ENCODE measurements around the gene ATN1. TPM values are rescaled to one million over a fixed set of nuclear protein-coding genes. Genes with fewer than 3 reads are reported as not detected.
A peak's percentile ranks its signal among the peaks of the same experiment; 100 is the strongest.

The ATN1 gene
- total RNA-seq, 2 donors from 2014 or later = 93.0 to 129 TPM

GRCh38 chr12:6962285-6963015, 34.7 kb downstream of the ATN1 start:
- no peaks in the 10 kb centered on the region for H3K9me3 ChIP-seq
- peak overlapping the region; percentile 97 to 98 for H3K27ac ChIP-seq
- peak; percentile 51 for DNase-seq (ENCODE audit: low spot score)
- peaks cover 20% of the 10 kb centered on the region for H3K4me1 ChIP-seq (replicated peaks)
- H3K4me3 ChIP-seq = peak overlapping the region; percentile 53 to 85
- TF ChIP-seq POLR2A (IDR thresholded peaks at IDR 0.05) (peak; percentile 74), CTCF (IDR thresholded peaks at IDR 0.05) (no peak)
- WGBS = 31% methylated on average over 19 of the region's 25 CpGs
- intact Hi-C loops (cut with DNase I) = loop anchor here (10.0 kb wide), 1 partner anchor 88 kb away; the partner anchor contains the start of gene SPSB2
- H3K27me3 ChIP-seq (replicated peaks; ENCODE audit: insufficient read depth) = no peaks in the 10 kb centered on the region
- peaks cover 0 to 18% of the 10 kb centered on the region in 2 donors for H3K36me3 ChIP-seq

DNA sequence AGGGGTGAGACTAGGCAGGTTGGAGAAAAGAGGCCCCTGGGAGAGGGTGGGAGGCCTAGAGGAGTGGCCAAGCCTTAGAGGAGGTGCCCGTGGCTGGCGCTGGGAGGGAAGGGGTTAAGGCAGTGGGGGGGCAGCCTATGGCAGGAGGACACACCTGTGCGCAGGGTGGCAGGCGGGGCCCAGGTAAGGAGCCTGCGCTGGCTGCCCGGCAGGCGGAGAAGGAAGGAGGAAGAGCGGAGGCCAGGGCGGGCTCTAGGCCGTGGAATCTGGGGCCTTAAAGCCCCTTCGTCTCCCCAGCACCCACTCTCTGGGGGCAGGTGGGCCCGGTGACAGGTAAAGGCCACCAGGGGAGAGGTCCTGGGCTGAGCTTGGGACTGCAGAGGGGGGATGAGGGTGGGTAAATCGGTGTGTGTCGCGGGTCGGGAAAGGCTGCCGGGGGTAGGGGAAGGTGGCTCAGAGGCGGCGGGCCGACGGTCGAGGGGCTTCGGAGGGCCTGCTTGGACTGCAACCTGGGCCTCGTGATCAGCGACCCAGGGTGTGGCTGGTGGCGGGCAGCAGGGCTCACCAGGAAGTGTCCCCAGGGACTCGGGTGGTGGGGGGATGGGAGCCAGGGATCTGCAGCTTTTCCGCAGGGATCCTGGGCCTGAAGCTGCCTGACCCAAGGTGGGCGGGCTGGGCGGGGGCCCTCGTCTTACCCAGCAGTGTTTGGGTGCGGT, 35.4 kb downstream of the ATN1 start:
- DNase-seq (ENCODE audit: low spot score) = peak; percentile 92
- TF ChIP-seq POLR2A (IDR thresholded peaks at IDR 0.05) = peak; percentile 97
- peak; percentile 89 for TF ChIP-seq POLR2AphosphoS5 (IDR thresholded peaks at IDR 0.05)
- TF ChIP-seq CTCF (IDR thresholded peaks at IDR 0.05) = peak in 3 of 4 experiments; percentile 21 to 77 (median 56)
- 19% methylated on average over 26 of the region's 32 CpGs for WGBS
- Histone ChIP-seq H3K4me3 (peak overlapping the region; percentile 53 to 85), H3K27ac (peak overlapping the region; percentile 97 to 98), H3K27me3 (replicated peaks; ENCODE audit: insufficient read depth) (no peaks in the 10 kb centered on the region), H3K4me1 (replicated peaks) (peaks cover 23% of the 10 kb centered on the region), H3K36me3 (peaks cover 0 to 18% of the 10 kb centered on the region in 2 donors), H3K9me3 (no peaks in the 10 kb centered on the region)
- intact Hi-C loops (cut with DNase I) = loop anchor here (10.0 kb wide), 1 partner anchor 88 kb away; the partner anchor contains the start of gene SPSB2

GRCh38 chr12:6963791-6964413, 36.1 kb downstream of the ATN1 start:
- no peaks in the 10 kb centered on the region for H3K27me3 ChIP-seq (replicated peaks; ENCODE audit: insufficient read depth)

DNA sequence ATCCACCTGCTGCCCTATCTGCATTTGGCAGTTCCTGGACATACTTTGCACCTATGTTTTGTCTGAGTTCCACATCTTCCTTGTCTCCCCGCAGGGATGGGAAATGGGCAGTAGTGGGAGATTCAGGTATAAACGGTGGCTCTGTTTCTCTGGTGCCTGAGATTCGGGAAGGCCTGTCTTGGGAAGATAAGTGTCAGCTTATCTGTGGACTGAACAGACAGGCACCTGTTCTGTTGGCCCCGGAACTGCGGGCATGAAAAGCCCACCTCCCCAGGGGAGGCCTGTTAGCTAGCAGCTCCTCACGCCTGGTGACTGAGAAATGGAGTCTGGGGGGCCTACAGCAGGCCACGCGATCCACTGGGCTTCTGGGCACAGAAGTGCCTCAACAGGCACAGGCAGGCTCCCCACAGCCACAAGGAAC, 36.9 kb downstream of the ATN1 start:
- peak overlapping the region; percentile 53 to 85 for H3K4me3 ChIP-seq

More at GRCh38 chr12:6963791-6964413, 36.1 kb downstream of the ATN1 start:
- H3K4me3 ChIP-seq = peak overlapping the region; percentile 53 to 85
- intact Hi-C loops (cut with DNase I) = loop anchor here (10.0 kb wide), 1 partner anchor 89 kb away; the partner anchor contains the start of gene SPSB2
- no peak for DNase-seq (ENCODE audit: low spot score)
- 34% methylated on average over 17 of the region's 17 CpGs for WGBS
- TF ChIP-seq POLR2AphosphoS5 (IDR thresholded peaks at IDR 0.05) (no peak), POLR2A (IDR thresholded peaks at IDR 0.05) (no peak), CTCF (IDR thresholded peaks at IDR 0.05) (no peak)
- H3K9me3 ChIP-seq = no peaks in the 10 kb centered on the region
- H3K4me1 ChIP-seq (replicated peaks) = peaks cover 23% of the 10 kb centered on the region
- peaks cover 0 to 18% of the 10 kb centered on the region in 2 donors for H3K36me3 ChIP-seq
- H3K27ac ChIP-seq = peak overlapping the region; percentile 97 to 98

More for the DNA sequence above, 36.9 kb downstream of the ATN1 start:
- Histone ChIP-seq H3K27ac (peak overlapping the region; percentile 97 to 98), H3K9me3 (no peaks in the 10 kb centered on the region), H3K36me3 (peaks cover 0 to 18% of the 10 kb centered on the region in 2 donors), H3K27me3 (replicated peaks; ENCODE audit: insufficient read depth) (no peaks in the 10 kb centered on the region), H3K4me1 (replicated peaks) (peaks cover 29% of the 10 kb centered on the region)
- DNase-seq (ENCODE audit: low spot score) = no peak
- WGBS = 41% methylated on average over 8 of the region's 8 CpGs
- intact Hi-C loops (cut with DNase I) = loop anchor here (10.0 kb wide), 1 partner anchor 90 kb away; the partner anchor contains the start of gene SPSB2
- TF ChIP-seq CTCF (IDR thresholded peaks at IDR 0.05) = no peak
- no peak for TF ChIP-seq POLR2AphosphoS5 (IDR thresholded peaks at IDR 0.05)
- TF ChIP-seq POLR2A (IDR thresholded peaks at IDR 0.05) = no peak

Measured in prostate gland (tissue), 2 donors.